ENCODE measurements around the gene WRAP73. TPM values are rescaled to one million over a fixed set of nuclear protein-coding genes. Genes with fewer than 3 reads are reported as not detected.
A peak's percentile ranks its signal among the peaks of the same experiment; 100 is the strongest.

Gene WRAP73
- polyA plus RNA-seq, 2 of the 4 experiments (the other 2 are of a cell fraction), result 15.4 to 16.1 TPM

DNA sequence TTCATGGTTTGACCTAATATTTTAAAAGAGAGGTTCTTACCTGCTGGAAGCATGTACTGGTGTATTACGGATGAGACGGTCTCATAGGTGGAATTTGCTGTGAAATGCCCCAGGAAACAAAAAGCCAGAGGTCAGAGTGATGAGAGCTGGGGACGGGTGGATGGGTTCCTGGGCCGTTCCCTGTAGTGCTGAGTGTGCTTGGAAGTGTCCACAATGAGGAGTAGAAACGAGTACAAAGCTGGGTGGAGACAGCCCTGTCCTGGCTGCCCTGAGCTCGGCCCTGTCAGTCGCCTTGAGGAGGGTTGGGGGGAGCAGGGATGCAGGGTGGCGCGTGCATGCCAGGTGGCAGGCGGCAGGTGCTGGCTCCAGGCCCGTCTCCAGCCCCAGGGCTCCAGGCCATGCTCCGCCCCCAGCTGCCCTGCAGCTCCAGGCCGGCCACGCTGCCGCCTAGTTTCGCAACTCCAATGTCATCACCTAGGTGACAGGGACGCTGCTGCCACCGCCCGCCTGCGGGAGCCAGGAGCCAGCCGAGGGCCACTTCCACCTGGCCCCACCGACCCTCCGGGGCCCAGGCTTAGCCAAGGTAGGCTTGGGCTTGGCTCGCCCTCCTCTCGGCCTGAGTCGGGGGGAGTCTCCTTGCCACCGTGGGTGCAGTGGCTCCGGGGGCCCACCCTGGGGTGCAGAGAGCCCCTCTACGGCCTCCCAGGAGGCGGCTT is 18.8 kb upstream of the WRAP73 start:
- Histone ChIP-seq H3K27ac (no peak overlapping the region), H3K9me3 (no peaks in the 10 kb centered on the region), H3K4me3 (no peak overlapping the region), H3K4me2 (peak overlapping the region; percentile 53), H3K4me1 (peaks cover 10% of the 10 kb centered on the region)
- TF ChIP-seq ZC3H11A (IDR thresholded peaks at IDR 0.05) (no peak), CEBPB (IDR thresholded peaks at IDR 0.05) (peak; percentile 56 to 86; a peak in 3 of 4 replicates), JUN (IDR thresholded peaks at IDR 0.05) (no peak)
- TF ChIP-seq, protein P1, sequence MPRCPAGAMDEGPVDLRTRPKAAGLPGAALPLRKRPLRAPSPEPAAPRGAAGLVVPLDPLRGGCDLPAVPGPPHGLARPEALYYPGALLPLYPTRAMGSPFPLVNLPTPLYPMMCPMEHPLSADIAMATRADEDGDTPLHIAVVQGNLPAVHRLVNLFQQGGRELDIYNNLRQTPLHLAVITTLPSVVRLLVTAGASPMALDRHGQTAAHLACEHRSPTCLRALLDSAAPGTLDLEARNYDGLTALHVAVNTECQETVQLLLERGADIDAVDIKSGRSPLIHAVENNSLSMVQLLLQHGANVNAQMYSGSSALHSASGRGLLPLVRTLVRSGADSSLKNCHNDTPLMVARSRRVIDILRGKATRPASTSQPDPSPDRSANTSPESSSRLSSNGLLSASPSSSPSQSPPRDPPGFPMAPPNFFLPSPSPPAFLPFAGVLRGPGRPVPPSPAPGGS (IDR thresholded peaks at IDR 0.05), result no peak
- ChIA-PET CTCF (no interaction called here), POLR2A (no interaction called here)
- DNase-seq (ENCODE audit: low read depth in 1 of 2, low spot score in 1 of 2), result peak in 1 of 2 experiments; percentile 32
- FAIRE-seq, result no peak
- peak; percentile 53 to 58; a peak in 4 of 6 replicates for ATAC-seq
- WGBS (ENCODE audit: missing lambda C conversion rate), result 40% methylated on average over 9 of the region's 30 CpGs

DNA sequence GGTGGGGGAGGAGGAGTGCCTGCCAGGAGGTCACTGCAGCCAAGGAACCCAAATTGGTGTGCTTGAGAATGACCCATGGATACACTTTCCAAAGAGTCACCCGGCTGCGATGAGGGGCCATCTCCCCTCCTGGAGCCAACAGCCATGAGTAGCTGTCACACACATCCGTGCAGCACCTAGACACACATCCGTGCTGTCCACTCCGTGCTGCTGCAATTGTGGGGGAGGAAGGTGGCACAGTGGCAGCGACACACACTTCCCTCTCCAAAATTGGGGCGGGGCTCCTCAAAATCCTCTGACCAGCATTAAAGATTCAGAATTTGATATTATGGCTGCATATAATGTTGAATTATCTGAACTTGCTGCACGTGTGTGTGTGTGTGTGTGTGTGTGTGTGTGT is 18.2 kb upstream of the WRAP73 start:
- CTCF ChIA-PET, result interaction anchor here (1.4 kb wide), 1 partner anchor 28 kb away, joined by 4 read pairs; no protein-coding TSS in a partner anchor
- no peak for DNase-seq (ENCODE audit: low read depth in 1 of 2, low spot score in 1 of 2)
- Histone ChIP-seq H3K4me1 (peaks cover 10% of the 10 kb centered on the region), H3K27ac (no peak overlapping the region), H3K9me3 (no peaks in the 10 kb centered on the region), H3K4me3 (no peak overlapping the region), H3K4me2 (no peak overlapping the region; the same call in 2 of the 3 replicates)
- FAIRE-seq, result no peak
- no peak for TF ChIP-seq CHD4 (IDR thresholded peaks at IDR 0.05; ENCODE audit: borderline replicate concordance)
- no peak for TF ChIP-seq RAD21 (conservative IDR thresholded peaks at IDR 0.05 in 1 of 2, IDR thresholded peaks at IDR 0.05 in 1 of 2)
- TF ChIP-seq, protein P2, sequence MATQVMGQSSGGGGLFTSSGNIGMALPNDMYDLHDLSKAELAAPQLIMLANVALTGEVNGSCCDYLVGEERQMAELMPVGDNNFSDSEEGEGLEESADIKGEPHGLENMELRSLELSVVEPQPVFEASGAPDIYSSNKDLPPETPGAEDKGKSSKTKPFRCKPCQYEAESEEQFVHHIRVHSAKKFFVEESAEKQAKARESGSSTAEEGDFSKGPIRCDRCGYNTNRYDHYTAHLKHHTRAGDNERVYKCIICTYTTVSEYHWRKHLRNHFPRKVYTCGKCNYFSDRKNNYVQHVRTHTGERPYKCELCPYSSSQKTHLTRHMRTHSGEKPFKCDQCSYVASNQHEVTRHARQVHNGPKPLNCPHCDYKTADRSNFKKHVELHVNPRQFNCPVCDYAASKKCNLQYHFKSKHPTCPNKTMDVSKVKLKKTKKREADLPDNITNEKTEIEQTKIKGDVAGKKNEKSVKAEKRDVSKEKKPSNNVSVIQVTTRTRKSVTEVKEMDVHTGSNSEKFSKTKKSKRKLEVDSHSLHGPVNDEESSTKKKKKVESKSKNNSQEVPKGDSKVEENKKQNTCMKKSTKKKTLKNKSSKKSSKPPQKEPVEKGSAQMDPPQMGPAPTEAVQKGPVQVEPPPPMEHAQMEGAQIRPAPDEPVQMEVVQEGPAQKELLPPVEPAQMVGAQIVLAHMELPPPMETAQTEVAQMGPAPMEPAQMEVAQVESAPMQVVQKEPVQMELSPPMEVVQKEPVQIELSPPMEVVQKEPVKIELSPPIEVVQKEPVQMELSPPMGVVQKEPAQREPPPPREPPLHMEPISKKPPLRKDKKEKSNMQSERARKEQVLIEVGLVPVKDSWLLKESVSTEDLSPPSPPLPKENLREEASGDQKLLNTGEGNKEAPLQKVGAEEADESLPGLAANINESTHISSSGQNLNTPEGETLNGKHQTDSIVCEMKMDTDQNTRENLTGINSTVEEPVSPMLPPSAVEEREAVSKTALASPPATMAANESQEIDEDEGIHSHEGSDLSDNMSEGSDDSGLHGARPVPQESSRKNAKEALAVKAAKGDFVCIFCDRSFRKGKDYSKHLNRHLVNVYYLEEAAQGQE (IDR thresholded peaks at IDR 0.05), result no peak
- no peak for TF ChIP-seq NFE2L2 (conservative IDR thresholded peaks at IDR 0.05; ENCODE audit: low read length)
- TF ChIP-seq, protein P1 (IDR thresholded peaks at IDR 0.05), result no peak
- TF ChIP-seq ZC3H11A (IDR thresholded peaks at IDR 0.05), result no peak
- TF ChIP-seq RNF2 (IDR thresholded peaks at IDR 0.05; ENCODE audit: borderline replicate concordance, low read depth), result no peak
- no peak for TF ChIP-seq FOSL2 (IDR thresholded peaks at IDR 0.05)
- TF ChIP-seq FOSL2 (CRISPR knock-in tag; IDR thresholded peaks at IDR 0.05), result no peak
- TF ChIP-seq EHMT2 (IDR thresholded peaks at IDR 0.05; ENCODE audit: low read depth), result no peak
- no peak for TF ChIP-seq SREBF2 (IDR thresholded peaks at IDR 0.05)
- TF ChIP-seq BHLHE40 (IDR thresholded peaks at IDR 0.05; ENCODE audit: low read depth, low read length), result no peak
- no peak for TF ChIP-seq NPAS2 (CRISPR knock-in tag; IDR thresholded peaks at IDR 0.05; ENCODE audit: borderline replicate concordance)
- TF ChIP-seq, protein P3, sequence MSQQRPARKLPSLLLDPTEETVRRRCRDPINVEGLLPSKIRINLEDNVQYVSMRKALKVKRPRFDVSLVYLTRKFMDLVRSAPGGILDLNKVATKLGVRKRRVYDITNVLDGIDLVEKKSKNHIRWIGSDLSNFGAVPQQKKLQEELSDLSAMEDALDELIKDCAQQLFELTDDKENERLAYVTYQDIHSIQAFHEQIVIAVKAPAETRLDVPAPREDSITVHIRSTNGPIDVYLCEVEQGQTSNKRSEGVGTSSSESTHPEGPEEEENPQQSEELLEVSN (IDR thresholded peaks at IDR 0.05; ENCODE audit: borderline replicate concordance, low read depth), result no peak
- no peak for TF ChIP-seq HOXB13 (CRISPR knock-in tag; IDR thresholded peaks at IDR 0.05; ENCODE audit: low read depth)
- no peak for TF ChIP-seq KDM5A (IDR thresholded peaks at IDR 0.05)
- TF ChIP-seq EP300 (IDR thresholded peaks at IDR 0.05), result no peak
- TF ChIP-seq NR3C1 (IDR thresholded peaks at IDR 0.05), result no peak
- no peak for TF ChIP-seq CBX8 (IDR thresholded peaks at IDR 0.05)
- 60% methylated on average over 6 of the region's 8 CpGs for WGBS (ENCODE audit: missing lambda C conversion rate)
- POLR2A ChIA-PET, result no interaction called here
- no peak for ATAC-seq
